Activated CD4-positive, CD25-positive, alpha-beta regulatory T cell treated with anti-CD3 and anti-CD28 coated beads, Interleukin-2, amount 50 U/mL, for 24 hours (primary cell): ENCODE data around the gene COL8A1.
"Not testable (repeated sequence)": the region's sequence is repeated elsewhere in the genome, so short reads cannot be mapped to it uniquely, and the experiment has no call there.

ENCODE experiments used
- ATAC-seq, 2 donors: fragments of 150-1000 bp; cut with Tn5 transposase; one replicate each; pipeline ENCODE4 v1.10.0; 2021; ENCODE audit warnings: mild to moderate bottlenecking in 1 of 2, moderate library complexity in 1 of 2

Gene COL8A1

GRCh38 chr3:99638167-99638948, at the start of gene COL8A1:
Gene COL8A1, plus strand, starts transcription at chr3:99638594. Its CDS starts 152,089 bp downstream, at chr3:99790683.
- no peak for ATAC-seq

- not testable (repeated sequence) for ATAC-seq
Measured at GRCh38 chr3:99589168-99589567, 49.2 kb upstream of the COL8A1 start.

- ATAC-seq = no peak
Measured at GRCh38 chr3:99599894-99600293, 38.5 kb upstream of the COL8A1 start.

- no peak for ATAC-seq
Measured at GRCh38 chr3:99601515-99601914, 36.9 kb upstream of the COL8A1 start.

- no peak for ATAC-seq
Measured at GRCh38 chr3:99602183-99602582, 36.2 kb upstream of the COL8A1 start.

GRCh38 chr3:99607151-99607550, 31.2 kb upstream of the COL8A1 start:
- ATAC-seq = no peak

- ATAC-seq = no peak
Measured at GRCh38 chr3:99614768-99615167, 23.6 kb upstream of the COL8A1 start.

GRCh38 chr3:99620077-99620767, 18.2 kb upstream of the COL8A1 start:
- no peak for ATAC-seq

GRCh38 chr3:99620976-99621375, 17.4 kb upstream of the COL8A1 start:
- ATAC-seq = no peak

- ATAC-seq = no peak
Measured at GRCh38 chr3:99624496-99625236, 13.7 kb upstream of the COL8A1 start.

- no peak for ATAC-seq
Measured at GRCh38 chr3:99625237-99625622, 13.2 kb upstream of the COL8A1 start.

GRCh38 chr3:99625643-99626416, 12.6 kb upstream of the COL8A1 start:
- ATAC-seq = no peak

GRCh38 chr3:99626417-99626788, 12.0 kb upstream of the COL8A1 start:
- no peak for ATAC-seq

GRCh38 chr3:99627062-99627826, 11.2 kb upstream of the COL8A1 start:
- ATAC-seq = no peak

- no peak for ATAC-seq
Measured at GRCh38 chr3:99630815-99631214, 7.6 kb upstream of the COL8A1 start.

GRCh38 chr3:99633887-99634558, 4.4 kb upstream of the COL8A1 start:
- ATAC-seq = no peak

- no peak for ATAC-seq
Measured at GRCh38 chr3:99634881-99635280, 3.5 kb upstream of the COL8A1 start.

GRCh38 chr3:99635348-99635747, 3.0 kb upstream of the COL8A1 start:
- no peak for ATAC-seq

GRCh38 chr3:99637016-99637367, 1.4 kb upstream of the COL8A1 start:
- ATAC-seq = no peak

- no peak for ATAC-seq
Measured at GRCh38 chr3:99637368-99638111, 854 bp upstream of the COL8A1 start.

GRCh38 chr3:99639579-99639978, 1.2 kb downstream of the COL8A1 start:
- ATAC-seq = no peak
